ENCODE data around the gene MAP3K8. TPM values are rescaled to one million over a fixed set of nuclear protein-coding genes. Genes with fewer than 3 reads are reported as not detected.

Gene MAP3K8
- total RNA-seq, 1 donor from 2014 or later: 160 TPM

DNA sequence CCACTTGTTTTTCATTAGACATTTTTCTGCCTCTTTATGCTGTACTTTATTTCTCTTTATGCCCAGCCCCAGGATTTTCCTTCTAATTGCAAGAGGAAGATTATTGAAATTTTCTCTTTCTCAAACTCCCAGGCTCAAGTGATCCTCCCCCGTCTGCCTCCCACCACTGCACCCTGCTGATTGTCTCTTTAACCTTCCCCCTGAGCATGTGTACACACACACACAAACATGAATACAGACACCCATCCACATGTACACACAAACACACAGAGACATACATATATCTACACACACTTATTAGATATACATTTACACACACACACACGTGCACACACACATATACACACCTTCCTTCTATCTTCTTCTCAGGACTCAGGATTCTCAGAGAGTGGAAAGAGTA is 37.3 kb upstream of the MAP3K8 start:
- CTCF ChIA-PET: interaction anchor here (8.7 kb wide), 1 partner anchor 193 kb away, joined by 156 read pairs; no protein-coding TSS in a partner anchor

DNA sequence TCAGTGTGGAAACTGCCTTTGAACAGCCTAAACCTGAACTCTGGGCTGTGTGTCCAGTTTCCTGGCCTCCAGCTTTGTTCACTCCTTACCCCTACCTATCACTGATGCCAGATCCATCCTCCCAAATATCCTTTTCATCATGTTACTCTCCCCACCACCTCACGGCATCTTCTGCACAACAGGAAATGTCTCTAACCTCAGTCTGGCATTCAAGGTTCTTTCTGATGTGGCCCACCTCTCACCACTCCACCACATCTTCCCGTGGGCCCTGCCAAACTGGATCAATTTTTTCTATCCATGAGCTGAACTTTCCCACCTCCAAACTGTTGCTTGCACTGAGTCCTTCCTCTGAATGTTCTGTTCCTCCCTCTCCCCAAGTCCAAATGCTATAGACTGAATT is 35.8 kb upstream of the MAP3K8 start:
- Mint-ChIP-seq H3K9me3 (no peaks in the 10 kb centered on the region), H3K27me3 (peaks cover 5% of the 10 kb centered on the region), H3K27ac (no peak overlapping the region), H3K4me3 (no peak overlapping the region), H3K36me3 (ENCODE audit: low read depth) (no peaks in the 10 kb centered on the region), H3K4me1 (no peaks in the 10 kb centered on the region)
- TF ChIP-seq, protein P1, sequence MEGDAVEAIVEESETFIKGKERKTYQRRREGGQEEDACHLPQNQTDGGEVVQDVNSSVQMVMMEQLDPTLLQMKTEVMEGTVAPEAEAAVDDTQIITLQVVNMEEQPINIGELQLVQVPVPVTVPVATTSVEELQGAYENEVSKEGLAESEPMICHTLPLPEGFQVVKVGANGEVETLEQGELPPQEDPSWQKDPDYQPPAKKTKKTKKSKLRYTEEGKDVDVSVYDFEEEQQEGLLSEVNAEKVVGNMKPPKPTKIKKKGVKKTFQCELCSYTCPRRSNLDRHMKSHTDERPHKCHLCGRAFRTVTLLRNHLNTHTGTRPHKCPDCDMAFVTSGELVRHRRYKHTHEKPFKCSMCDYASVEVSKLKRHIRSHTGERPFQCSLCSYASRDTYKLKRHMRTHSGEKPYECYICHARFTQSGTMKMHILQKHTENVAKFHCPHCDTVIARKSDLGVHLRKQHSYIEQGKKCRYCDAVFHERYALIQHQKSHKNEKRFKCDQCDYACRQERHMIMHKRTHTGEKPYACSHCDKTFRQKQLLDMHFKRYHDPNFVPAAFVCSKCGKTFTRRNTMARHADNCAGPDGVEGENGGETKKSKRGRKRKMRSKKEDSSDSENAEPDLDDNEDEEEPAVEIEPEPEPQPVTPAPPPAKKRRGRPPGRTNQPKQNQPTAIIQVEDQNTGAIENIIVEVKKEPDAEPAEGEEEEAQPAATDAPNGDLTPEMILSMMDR (IDR thresholded peaks at IDR 0.05): no peak
- ChIA-PET CTCF (interaction anchor here (1.1 to 1.2 kb wide), 3 partner anchors 134 to 193 kb away, joined by 3 to 4 read pairs (median 3); no protein-coding TSS in a partner anchor), POLR2A (no interaction called here)
- no peak for DNase-seq
- no peak for ATAC-seq (ENCODE audit: low read depth)
- intact Hi-C loops (cut with micrococcal nuclease): no loop called here

More for the DNA sequence above, 37.3 kb upstream of the MAP3K8 start:
- TF ChIP-seq, protein P1 (IDR thresholded peaks at IDR 0.05): no peak
- no peak for DNase-seq
- intact Hi-C loops (cut with micrococcal nuclease): no loop called here
- peaks cover 7% of the 10 kb centered on the region for H3K27me3 Mint-ChIP-seq
- peaks cover 4% of the 10 kb centered on the region for H3K4me1 Mint-ChIP-seq
- no peaks in the 10 kb centered on the region for H3K36me3 Mint-ChIP-seq (ENCODE audit: low read depth)
- no peak for ATAC-seq (ENCODE audit: low read depth)
- no peak overlapping the region for H3K4me3 Mint-ChIP-seq
- H3K27ac Mint-ChIP-seq: no peak overlapping the region
- POLR2A ChIA-PET: no interaction called here
- no peaks in the 10 kb centered on the region for H3K9me3 Mint-ChIP-seq

DNA sequence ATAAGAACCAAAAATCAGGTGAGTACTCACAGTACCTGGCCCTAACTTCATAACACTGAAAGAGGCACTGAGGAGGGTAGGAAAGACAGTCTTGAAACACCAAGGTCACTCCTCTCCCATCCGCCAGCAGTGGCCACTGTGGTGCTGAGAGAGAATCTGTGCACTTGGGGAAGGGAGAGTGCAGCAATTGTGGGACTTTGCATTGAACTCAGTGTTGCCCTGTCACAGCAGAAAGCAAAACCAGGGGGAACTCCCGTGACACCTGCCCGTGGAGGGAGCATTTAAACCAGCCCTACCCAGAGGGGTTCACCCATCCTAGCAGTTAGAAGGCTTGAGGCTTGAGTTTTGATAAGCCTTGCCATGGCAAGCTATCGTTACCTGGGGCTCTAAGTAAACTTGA is 35.2 kb upstream of the MAP3K8 start:
- peaks cover 5% of the 10 kb centered on the region for H3K27me3 Mint-ChIP-seq
- H3K4me1 Mint-ChIP-seq: no peaks in the 10 kb centered on the region
- no peak for ATAC-seq (ENCODE audit: low read depth)
- TF ChIP-seq, protein P1 (IDR thresholded peaks at IDR 0.05): no peak
- no peaks in the 10 kb centered on the region for H3K36me3 Mint-ChIP-seq (ENCODE audit: low read depth)
- no peaks in the 10 kb centered on the region for H3K9me3 Mint-ChIP-seq
- H3K4me3 Mint-ChIP-seq: no peak overlapping the region
- CTCF ChIA-PET: no interaction called here
- DNase-seq: no peak
- no peak overlapping the region for H3K27ac Mint-ChIP-seq
- intact Hi-C loops (cut with micrococcal nuclease): no loop called here
- POLR2A ChIA-PET: no interaction called here

DNA sequence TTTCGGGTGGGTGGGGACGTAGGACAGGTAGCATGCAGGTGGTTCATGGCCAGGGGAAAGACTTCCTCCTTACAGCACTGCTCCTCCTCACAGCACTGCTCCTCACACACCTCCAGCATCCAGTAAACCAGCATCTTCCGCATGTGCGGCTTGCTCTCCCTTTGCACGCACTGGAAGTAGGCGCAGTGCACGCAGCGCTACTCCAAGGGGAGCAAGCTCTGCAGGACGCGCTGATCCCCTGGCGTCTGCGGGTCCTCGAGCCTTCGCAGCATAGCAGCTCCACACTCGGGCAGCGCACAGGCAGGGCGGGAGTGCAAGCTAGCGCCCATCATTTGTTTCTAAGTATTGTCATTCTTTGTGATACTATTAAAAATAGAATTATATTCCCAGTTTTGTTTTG is 30.5 kb upstream of the MAP3K8 start:
- Mint-ChIP-seq H3K9me3 (peaks cover 8% of the 10 kb centered on the region), H3K27me3 (no peaks in the 10 kb centered on the region), H3K27ac (no peak overlapping the region), H3K4me1 (no peaks in the 10 kb centered on the region), H3K4me3 (no peak overlapping the region), H3K36me3 (ENCODE audit: low read depth) (peaks cover 1% of the 10 kb centered on the region)
- DNase-seq (no peak), ATAC-seq (ENCODE audit: low read depth) (no peak)
- TF ChIP-seq, protein P1 (IDR thresholded peaks at IDR 0.05): no peak
- POLR2A ChIA-PET: no interaction called here
- CTCF ChIA-PET: no interaction called here
- intact Hi-C loops (cut with micrococcal nuclease): no loop called here

DNA sequence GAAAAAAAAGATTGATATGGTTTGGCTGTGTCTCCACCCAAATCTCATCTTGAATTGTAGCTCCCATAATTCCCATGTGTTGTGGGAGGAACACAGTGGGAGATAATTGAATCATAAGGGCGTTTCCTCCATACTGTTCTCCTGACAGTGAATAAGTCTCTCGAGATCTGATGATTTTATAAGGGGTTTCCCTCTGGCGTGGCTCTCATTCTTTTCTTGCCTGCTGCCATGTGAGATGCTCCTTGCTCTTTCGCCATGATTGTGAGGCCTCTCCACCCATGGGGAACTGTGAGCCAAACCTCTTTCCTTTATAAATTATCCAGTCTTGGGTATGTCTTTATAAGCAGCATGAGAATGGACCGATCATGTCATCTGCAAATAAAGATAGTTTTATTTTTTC is 29.4 kb upstream of the MAP3K8 start:
- H3K9me3 Mint-ChIP-seq: peaks cover 8% of the 10 kb centered on the region
- TF ChIP-seq, protein P1 (IDR thresholded peaks at IDR 0.05): no peak
- ATAC-seq (ENCODE audit: low read depth) (no peak), DNase-seq (no peak)
- ChIA-PET CTCF (no interaction called here), POLR2A (interaction anchor here (0.6 to 0.9 kb wide), 2 partner anchors 29 to 36 kb away, joined by 3 read pairs; partner anchors contain the start of gene MAP3K8)
- no peaks in the 10 kb centered on the region for H3K27me3 Mint-ChIP-seq
- no peak overlapping the region for H3K27ac Mint-ChIP-seq
- intact Hi-C loops (cut with micrococcal nuclease): no loop called here
- peaks cover 1% of the 10 kb centered on the region for H3K36me3 Mint-ChIP-seq (ENCODE audit: low read depth)
- H3K4me3 Mint-ChIP-seq: no peak overlapping the region
- H3K4me1 Mint-ChIP-seq: no peaks in the 10 kb centered on the region

Measured in activated B cell treated with CpG ODN at 0.5 μM for 24 hours (primary cell).